ENCODE data around the gene RGS8.
"Not testable (repeated sequence)": the region's sequence is repeated elsewhere in the genome, so short reads cannot be mapped to it uniquely, and the experiment has no call there.

RGS8 gene

GRCh38 chr1:182702826-182703524 lies 18.6 kb upstream of the RGS8 start:
- no peaks in the 10 kb centered on the region for H3K27me3 ChIP-seq (ENCODE audit: insufficient read depth, insufficient read length)
- no peak overlapping the region for H3K9ac ChIP-seq (ENCODE audit: insufficient read length, low read depth)
- no peaks in the 10 kb centered on the region for H3K9me3 ChIP-seq (ENCODE audit: insufficient read depth, low read length)
- H3K36me3 ChIP-seq (ENCODE audit: insufficient read depth, insufficient read length, low read length): no peaks in the 10 kb centered on the region
- no peak for DNase-seq (ENCODE audit: low read depth, low spot score)
- no peak overlapping the region for H3K4me3 ChIP-seq (ENCODE audit: insufficient read length, low read depth)
- TF ChIP-seq ZNF274 (IDR thresholded peaks at IDR 0.05; ENCODE audit: low read depth, low read length) (no peak), SUZ12 (IDR thresholded peaks at IDR 0.05; ENCODE audit: extremely low read depth, insufficient read depth, insufficient read length) (no peak), YY1 (IDR thresholded peaks at IDR 0.05; ENCODE audit: insufficient read depth, insufficient read length) (no peak)
- H3K4me1 ChIP-seq (ENCODE audit: insufficient read depth, insufficient read length): no peaks in the 10 kb centered on the region

DNA sequence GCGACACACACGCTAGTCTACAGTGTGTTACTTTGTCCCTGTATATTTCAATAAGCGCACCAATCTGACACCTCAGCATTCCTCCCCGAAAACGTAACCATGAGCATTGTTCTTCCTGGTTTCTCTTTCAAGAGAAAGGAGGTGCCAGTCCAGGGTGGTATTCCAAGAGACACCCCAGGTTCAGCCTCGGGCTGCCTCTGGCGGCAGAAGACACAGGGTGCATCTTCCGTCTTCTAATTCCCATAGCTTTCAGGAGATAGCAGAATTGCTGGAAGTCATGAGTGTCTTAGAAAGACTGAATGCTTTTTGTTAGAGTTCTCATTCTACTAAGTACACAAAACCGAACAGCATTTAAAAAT lies 15.9 kb upstream of the RGS8 start:
- no peak for DNase-seq (ENCODE audit: low read depth, low spot score)
- no peaks in the 10 kb centered on the region for H3K27me3 ChIP-seq (ENCODE audit: insufficient read depth, insufficient read length)
- TF ChIP-seq SUZ12 (IDR thresholded peaks at IDR 0.05; ENCODE audit: extremely low read depth, insufficient read depth, insufficient read length) (no peak), YY1 (IDR thresholded peaks at IDR 0.05; ENCODE audit: insufficient read depth, insufficient read length) (no peak), ZNF274 (IDR thresholded peaks at IDR 0.05; ENCODE audit: low read depth, low read length) (no peak)
- no peak overlapping the region for H3K9ac ChIP-seq (ENCODE audit: insufficient read length, low read depth)
- H3K9me3 ChIP-seq (ENCODE audit: insufficient read depth, low read length): no peaks in the 10 kb centered on the region
- H3K36me3 ChIP-seq (ENCODE audit: insufficient read depth, insufficient read length, low read length): no peaks in the 10 kb centered on the region
- H3K4me1 ChIP-seq (ENCODE audit: insufficient read depth, insufficient read length): no peaks in the 10 kb centered on the region
- H3K4me3 ChIP-seq (ENCODE audit: insufficient read length, low read depth): no peak overlapping the region

GRCh38 chr1:182699393-182700350 lies 15.3 kb upstream of the RGS8 start:
- H3K36me3 ChIP-seq (ENCODE audit: insufficient read depth, insufficient read length, low read length): no peaks in the 10 kb centered on the region
- no peaks in the 10 kb centered on the region for H3K27me3 ChIP-seq (ENCODE audit: insufficient read depth, insufficient read length)
- no peaks in the 10 kb centered on the region for H3K4me1 ChIP-seq (ENCODE audit: insufficient read depth, insufficient read length)
- no peak for DNase-seq (ENCODE audit: low read depth, low spot score)
- H3K4me3 ChIP-seq (ENCODE audit: insufficient read length, low read depth): no peak overlapping the region
- no peak overlapping the region for H3K9ac ChIP-seq (ENCODE audit: insufficient read length, low read depth)
- TF ChIP-seq YY1 (IDR thresholded peaks at IDR 0.05; ENCODE audit: insufficient read depth, insufficient read length) (no peak), SUZ12 (IDR thresholded peaks at IDR 0.05; ENCODE audit: extremely low read depth, insufficient read depth, insufficient read length) (no peak), ZNF274 (IDR thresholded peaks at IDR 0.05; ENCODE audit: low read depth, low read length) (no peak)
- no peaks in the 10 kb centered on the region for H3K9me3 ChIP-seq (ENCODE audit: insufficient read depth, low read length)

DNA sequence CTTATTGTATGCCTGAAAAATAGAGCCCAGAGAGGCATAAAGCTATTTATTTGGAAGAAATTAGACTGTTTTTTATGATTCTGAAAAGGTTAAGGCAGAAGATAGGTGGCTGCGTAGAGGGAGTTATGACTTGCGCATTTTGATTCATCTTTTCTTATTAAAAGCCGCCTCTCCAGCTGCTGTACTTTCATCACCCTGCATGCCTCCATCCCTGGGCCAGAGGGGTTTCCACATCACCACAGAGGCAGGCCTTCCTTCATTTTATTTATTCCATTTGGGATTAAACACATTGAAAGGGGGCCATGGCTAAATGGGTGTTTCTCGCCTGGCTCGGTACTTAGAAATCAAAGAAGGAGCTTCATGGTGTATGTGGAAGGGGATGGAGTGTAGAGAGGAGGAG lies 14.6 kb upstream of the RGS8 start:
- no peaks in the 10 kb centered on the region for H3K4me1 ChIP-seq (ENCODE audit: insufficient read depth, insufficient read length)
- H3K36me3 ChIP-seq (ENCODE audit: insufficient read depth, insufficient read length, low read length): no peaks in the 10 kb centered on the region
- TF ChIP-seq SUZ12 (IDR thresholded peaks at IDR 0.05; ENCODE audit: extremely low read depth, insufficient read depth, insufficient read length) (no peak), YY1 (IDR thresholded peaks at IDR 0.05; ENCODE audit: insufficient read depth, insufficient read length) (no peak), ZNF274 (IDR thresholded peaks at IDR 0.05; ENCODE audit: low read depth, low read length) (no peak)
- no peak overlapping the region for H3K9ac ChIP-seq (ENCODE audit: insufficient read length, low read depth)
- peaks cover under 1% of the 10 kb centered on the region; the same call in 1 of the 2 replicates for H3K9me3 ChIP-seq (ENCODE audit: insufficient read depth, low read length)
- no peak overlapping the region for H3K4me3 ChIP-seq (ENCODE audit: insufficient read length, low read depth)
- H3K27me3 ChIP-seq (ENCODE audit: insufficient read depth, insufficient read length): no peaks in the 10 kb centered on the region
- DNase-seq (ENCODE audit: low read depth, low spot score): no peak

GRCh38 chr1:182693139-182693538 lies 8.8 kb upstream of the RGS8 start:
- not testable (repeated sequence) for H3K4me1 ChIP-seq (ENCODE audit: insufficient read depth, insufficient read length); H3K9ac ChIP-seq (ENCODE audit: insufficient read length, low read depth); DNase-seq (ENCODE audit: low read depth, low spot score); H3K27me3 ChIP-seq (ENCODE audit: insufficient read depth, insufficient read length); H3K4me3 ChIP-seq (ENCODE audit: insufficient read length, low read depth); H3K36me3 ChIP-seq (ENCODE audit: insufficient read depth, insufficient read length, low read length)
- H3K9me3 ChIP-seq (ENCODE audit: insufficient read depth, low read length): peaks cover 26% of the 10 kb centered on the region

DNA sequence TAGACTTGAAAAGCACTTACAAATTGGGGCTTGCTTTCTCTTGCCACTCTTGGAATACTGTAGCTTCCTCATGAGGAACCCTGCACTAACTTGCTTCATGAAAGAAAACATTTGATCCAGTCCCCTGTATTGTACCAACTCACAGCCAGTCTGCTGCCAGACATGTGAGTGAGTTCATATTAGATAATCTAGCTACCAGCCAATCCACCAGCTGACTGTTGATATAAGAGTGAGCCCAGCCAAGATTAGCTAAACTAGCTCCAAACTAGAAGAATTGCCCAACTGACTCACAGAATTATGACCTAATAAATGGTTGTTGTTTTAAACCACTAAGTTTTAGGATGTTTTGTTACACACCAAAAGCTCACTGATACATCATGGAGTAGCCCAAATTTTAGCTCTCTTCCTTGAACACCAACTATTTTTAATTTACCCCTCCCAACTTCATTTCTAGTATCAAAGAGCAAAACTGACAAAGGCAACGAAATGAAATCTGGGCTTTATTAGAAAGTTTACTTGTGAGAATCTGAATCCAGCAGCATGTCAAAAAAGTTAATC lies 6.6 kb upstream of the RGS8 start:
- no peak for DNase-seq (ENCODE audit: low read depth, low spot score)
- H3K27me3 ChIP-seq (ENCODE audit: insufficient read depth, insufficient read length): no peaks in the 10 kb centered on the region
- no peaks in the 10 kb centered on the region for H3K36me3 ChIP-seq (ENCODE audit: insufficient read depth, insufficient read length, low read length)
- H3K9me3 ChIP-seq (ENCODE audit: insufficient read depth, low read length): peaks cover 26% of the 10 kb centered on the region
- no peak overlapping the region for H3K4me3 ChIP-seq (ENCODE audit: insufficient read length, low read depth)
- no peaks in the 10 kb centered on the region for H3K4me1 ChIP-seq (ENCODE audit: insufficient read depth, insufficient read length)
- no peak overlapping the region for H3K9ac ChIP-seq (ENCODE audit: insufficient read length, low read depth)
- TF ChIP-seq SUZ12 (IDR thresholded peaks at IDR 0.05; ENCODE audit: extremely low read depth, insufficient read depth, insufficient read length) (no peak), YY1 (IDR thresholded peaks at IDR 0.05; ENCODE audit: insufficient read depth, insufficient read length) (no peak), ZNF274 (IDR thresholded peaks at IDR 0.05; ENCODE audit: low read depth, low read length) (no peak)

All from NT2/D1 (cell line).